ENCODE data around the gene GSDME. TPM values are rescaled to one million over a fixed set of nuclear protein-coding genes. Genes with fewer than 3 reads are reported as not detected.

The GSDME gene
- total RNA-seq, 1 donor: 70.8 TPM

- no peak for TF ChIP-seq CTCF (IDR thresholded peaks at IDR 0.05; ENCODE audit: insufficient read depth, low read depth, low read length)
- peak; percentile 74 for DNase-seq (ENCODE audit: low read depth)
- no peak overlapping the region for H3K4me3 ChIP-seq (ENCODE audit: low read depth, low read length)
Measured at GRCh38 chr7:24786941-24787340, 29.7 kb upstream of the GSDME start.

- no peak for TF ChIP-seq CTCF (IDR thresholded peaks at IDR 0.05; ENCODE audit: insufficient read depth, low read depth, low read length)
- DNase-seq (ENCODE audit: low read depth): no peak
- H3K4me3 ChIP-seq (ENCODE audit: low read depth, low read length): no peak overlapping the region
Measured at GRCh38 chr7:24786306-24786705, 29.0 kb upstream of the GSDME start.

GRCh38 chr7:24784277-24784676 is 27.0 kb upstream of the GSDME start:
- DNase-seq (ENCODE audit: low read depth): no peak
- no peak overlapping the region for H3K4me3 ChIP-seq (ENCODE audit: low read depth, low read length)
- no peak for TF ChIP-seq CTCF (IDR thresholded peaks at IDR 0.05; ENCODE audit: insufficient read depth, low read depth, low read length)

- no peak overlapping the region for H3K4me3 ChIP-seq (ENCODE audit: low read depth, low read length)
- DNase-seq (ENCODE audit: low read depth): no peak
- no peak for TF ChIP-seq CTCF (IDR thresholded peaks at IDR 0.05; ENCODE audit: insufficient read depth, low read depth, low read length)
Measured at GRCh38 chr7:24783698-24784097, 26.4 kb upstream of the GSDME start.

GRCh38 chr7:24781106-24781505 is 23.8 kb upstream of the GSDME start:
- H3K4me3 ChIP-seq (ENCODE audit: low read depth, low read length): no peak overlapping the region
- no peak for DNase-seq (ENCODE audit: low read depth)
- no peak for TF ChIP-seq CTCF (IDR thresholded peaks at IDR 0.05; ENCODE audit: insufficient read depth, low read depth, low read length)

- no peak for DNase-seq (ENCODE audit: low read depth)
- TF ChIP-seq CTCF (IDR thresholded peaks at IDR 0.05; ENCODE audit: insufficient read depth, low read depth, low read length): no peak
- H3K4me3 ChIP-seq (ENCODE audit: low read depth, low read length): no peak overlapping the region
Measured at GRCh38 chr7:24779283-24779655, 22.0 kb upstream of the GSDME start.

- TF ChIP-seq CTCF (IDR thresholded peaks at IDR 0.05; ENCODE audit: insufficient read depth, low read depth, low read length): no peak
- no peak overlapping the region for H3K4me3 ChIP-seq (ENCODE audit: low read depth, low read length)
- DNase-seq (ENCODE audit: low read depth): peak; percentile 83
Measured at GRCh38 chr7:24778543-24779282, 21.4 kb upstream of the GSDME start.

Measured in fibroblast of villous mesenchyme (primary cell).